PFSK-1 (cell line): ENCODE measurements around the gene MRPL17.

ENCODE experiments used
- FOXP2 ChIP-seq: optimal IDR thresholded peaks from 2 replicates; pipeline ENCODE3; 2011; ENCODE audit warnings: borderline replicate concordance, control low read depth, inconsistent platforms; ENCODE audit not compliant: insufficient read depth; ENCODE audit errors: extremely low read length, extremely low read depth
- POLR2AphosphoS5 ChIP-seq: IDR thresholded peaks from 2 replicates; pipeline ENCODE4 v1.6.1; 2012; ENCODE audit warnings: low read depth, mild to moderate bottlenecking, control low read depth, low read length, moderate library complexity
- SIN3A ChIP-seq: IDR thresholded peaks from 2 replicates; pipeline ENCODE4 v1.6.1; 2012; ENCODE audit warnings: mild to moderate bottlenecking, low read length, moderate library complexity, borderline replicate concordance; ENCODE audit not compliant: insufficient read depth
- TAF1 ChIP-seq: IDR thresholded peaks from 2 replicates; pipeline ENCODE4 v1.6.1; 2012; ENCODE audit warnings: low read length, control low read depth, borderline replicate concordance; ENCODE audit not compliant: insufficient read depth
- TF ChIP-seq, protein P1 (sequence below), 2 experiments: IDR thresholded peaks; 2 replicates each; pipeline versions ENCODE4 v1.6.1 to v1.8.0; 2011 to 2012; ENCODE audit warnings: low read depth in 2 of 2, low read length in 2 of 2, control low read depth in 1 of 2, inconsistent platforms in 1 of 2, mild to moderate bottlenecking in 1 of 2, moderate library complexity in 1 of 2; ENCODE audit not compliant: insufficient read depth in 1 of 2

Gene MRPL17

GRCh38 chr11:6640985-6641701 lies 42.0 kb downstream of the MRPL17 start:
- TF ChIP-seq POLR2AphosphoS5 (no peak), SIN3A (no peak), FOXP2 (no peak), TAF1 (no peak)
- TF ChIP-seq, protein P1, sequence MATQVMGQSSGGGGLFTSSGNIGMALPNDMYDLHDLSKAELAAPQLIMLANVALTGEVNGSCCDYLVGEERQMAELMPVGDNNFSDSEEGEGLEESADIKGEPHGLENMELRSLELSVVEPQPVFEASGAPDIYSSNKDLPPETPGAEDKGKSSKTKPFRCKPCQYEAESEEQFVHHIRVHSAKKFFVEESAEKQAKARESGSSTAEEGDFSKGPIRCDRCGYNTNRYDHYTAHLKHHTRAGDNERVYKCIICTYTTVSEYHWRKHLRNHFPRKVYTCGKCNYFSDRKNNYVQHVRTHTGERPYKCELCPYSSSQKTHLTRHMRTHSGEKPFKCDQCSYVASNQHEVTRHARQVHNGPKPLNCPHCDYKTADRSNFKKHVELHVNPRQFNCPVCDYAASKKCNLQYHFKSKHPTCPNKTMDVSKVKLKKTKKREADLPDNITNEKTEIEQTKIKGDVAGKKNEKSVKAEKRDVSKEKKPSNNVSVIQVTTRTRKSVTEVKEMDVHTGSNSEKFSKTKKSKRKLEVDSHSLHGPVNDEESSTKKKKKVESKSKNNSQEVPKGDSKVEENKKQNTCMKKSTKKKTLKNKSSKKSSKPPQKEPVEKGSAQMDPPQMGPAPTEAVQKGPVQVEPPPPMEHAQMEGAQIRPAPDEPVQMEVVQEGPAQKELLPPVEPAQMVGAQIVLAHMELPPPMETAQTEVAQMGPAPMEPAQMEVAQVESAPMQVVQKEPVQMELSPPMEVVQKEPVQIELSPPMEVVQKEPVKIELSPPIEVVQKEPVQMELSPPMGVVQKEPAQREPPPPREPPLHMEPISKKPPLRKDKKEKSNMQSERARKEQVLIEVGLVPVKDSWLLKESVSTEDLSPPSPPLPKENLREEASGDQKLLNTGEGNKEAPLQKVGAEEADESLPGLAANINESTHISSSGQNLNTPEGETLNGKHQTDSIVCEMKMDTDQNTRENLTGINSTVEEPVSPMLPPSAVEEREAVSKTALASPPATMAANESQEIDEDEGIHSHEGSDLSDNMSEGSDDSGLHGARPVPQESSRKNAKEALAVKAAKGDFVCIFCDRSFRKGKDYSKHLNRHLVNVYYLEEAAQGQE (IDR thresholded peaks at IDR 0.05; ENCODE audit: insufficient read depth in 1 of 2, low read depth in 2 of 2, low read length in 2 of 2): no peak

DNA sequence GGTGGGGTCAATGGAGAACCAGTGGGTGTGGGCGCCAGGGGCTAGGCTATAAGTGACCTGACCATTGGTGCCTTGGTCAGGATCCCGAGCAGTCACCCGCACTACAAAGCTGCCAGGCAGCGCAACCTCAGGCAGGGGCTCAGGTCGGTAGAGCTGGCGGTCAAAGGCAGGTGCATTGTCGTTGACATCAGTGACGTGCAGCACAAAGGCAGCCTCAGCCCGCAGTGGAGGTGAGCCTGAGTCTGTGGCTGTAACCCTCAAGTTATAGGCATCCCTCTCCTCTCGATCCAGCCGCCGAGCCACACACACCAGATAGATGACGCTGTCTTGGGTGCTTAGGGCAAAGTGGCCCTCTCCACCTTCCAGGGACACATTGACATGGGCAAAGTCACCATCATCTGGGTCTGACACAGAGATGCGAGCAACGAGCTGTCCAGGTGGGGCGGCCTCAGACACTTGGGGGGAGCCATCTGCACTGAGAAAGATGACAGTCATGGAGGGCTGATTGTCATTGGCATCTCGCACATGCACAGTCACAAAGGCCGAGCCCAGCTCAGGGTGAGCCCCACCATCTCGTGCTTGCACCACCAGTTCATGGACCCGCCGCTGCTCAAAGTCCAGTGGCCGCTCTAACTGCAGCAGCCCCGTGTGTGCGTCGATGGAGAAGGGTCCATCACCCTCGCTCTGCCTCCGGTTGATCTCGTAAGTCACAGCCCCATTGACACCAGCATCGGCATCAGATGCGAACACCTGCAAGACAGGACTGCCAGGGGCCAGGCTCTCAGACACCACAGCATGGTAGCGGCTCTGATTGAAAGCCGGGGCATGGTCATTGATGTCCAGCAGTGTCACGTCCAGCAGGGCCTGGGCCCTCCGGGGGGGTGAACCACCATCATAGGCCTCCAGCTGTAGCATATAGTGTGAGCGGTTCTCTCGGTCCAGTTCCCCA lies 42.8 kb downstream of the MRPL17 start:
- TF ChIP-seq TAF1 (no peak), POLR2AphosphoS5 (no peak)
- TF ChIP-seq, protein P1 (IDR thresholded peaks at IDR 0.05; ENCODE audit: insufficient read depth in 1 of 2, low read depth in 2 of 2, low read length in 2 of 2): no peak

DNA sequence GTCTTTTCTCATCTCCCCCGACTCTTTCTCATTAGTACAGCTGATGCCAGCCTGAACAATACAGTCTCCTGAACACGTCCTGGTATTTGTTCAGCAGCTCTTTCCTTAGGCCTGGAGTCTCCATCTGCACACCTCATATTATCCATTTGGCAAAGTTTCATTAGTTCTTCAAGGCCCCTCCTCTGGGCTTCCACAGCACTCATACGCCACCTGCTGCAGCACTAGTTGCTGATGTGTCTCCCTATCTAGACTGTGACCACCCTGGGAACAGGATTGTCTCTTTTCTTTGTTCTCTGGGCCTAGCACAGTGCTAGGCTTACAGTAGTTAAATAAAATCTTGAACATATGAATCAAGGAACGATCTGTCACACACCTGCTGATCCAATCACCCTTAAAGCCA lies 44.7 kb downstream of the MRPL17 start:
- no peak for TF ChIP-seq SIN3A
- TF ChIP-seq FOXP2: no peak
- no peak for TF ChIP-seq POLR2AphosphoS5
- no peak for TF ChIP-seq TAF1
- TF ChIP-seq, protein P1 (IDR thresholded peaks at IDR 0.05; ENCODE audit: insufficient read depth in 1 of 2, low read depth in 2 of 2, low read length in 2 of 2): no peak

DNA sequence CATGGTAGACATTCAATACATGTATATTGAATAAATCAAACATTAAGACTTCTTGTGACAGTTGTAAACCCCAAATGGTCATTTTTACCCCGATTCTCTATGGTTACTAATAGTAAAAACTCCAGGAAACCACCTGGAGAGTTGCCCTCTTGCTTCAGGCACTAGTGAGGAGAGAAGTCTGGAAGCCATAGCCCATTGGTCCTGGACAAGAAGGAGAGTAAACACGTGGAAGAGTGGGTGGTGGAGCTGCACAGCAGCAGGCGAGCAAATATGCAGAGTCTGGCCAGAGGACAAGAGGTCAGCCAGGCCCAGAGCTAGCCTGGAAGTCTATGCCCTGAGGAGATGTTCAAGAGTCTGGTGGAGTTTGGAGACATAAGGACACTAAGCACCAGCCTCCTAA lies 45.3 kb downstream of the MRPL17 start:
- TF ChIP-seq FOXP2 (no peak), POLR2AphosphoS5 (no peak), SIN3A (no peak), TAF1 (no peak)
- TF ChIP-seq, protein P1 (IDR thresholded peaks at IDR 0.05; ENCODE audit: insufficient read depth in 1 of 2, low read depth in 2 of 2, low read length in 2 of 2): no peak
